Middle frontal gyrus (tissue), 1 donor: ENCODE measurements around the gene TMEM163.

Source experiments
- DNase-seq: peaks from one replicate; pipeline ENCODE4 v3.0.0-alpha.2; 2015; ENCODE audit warnings: low spot score; ENCODE audit errors: extremely low spot score

Gene TMEM163

DNA sequence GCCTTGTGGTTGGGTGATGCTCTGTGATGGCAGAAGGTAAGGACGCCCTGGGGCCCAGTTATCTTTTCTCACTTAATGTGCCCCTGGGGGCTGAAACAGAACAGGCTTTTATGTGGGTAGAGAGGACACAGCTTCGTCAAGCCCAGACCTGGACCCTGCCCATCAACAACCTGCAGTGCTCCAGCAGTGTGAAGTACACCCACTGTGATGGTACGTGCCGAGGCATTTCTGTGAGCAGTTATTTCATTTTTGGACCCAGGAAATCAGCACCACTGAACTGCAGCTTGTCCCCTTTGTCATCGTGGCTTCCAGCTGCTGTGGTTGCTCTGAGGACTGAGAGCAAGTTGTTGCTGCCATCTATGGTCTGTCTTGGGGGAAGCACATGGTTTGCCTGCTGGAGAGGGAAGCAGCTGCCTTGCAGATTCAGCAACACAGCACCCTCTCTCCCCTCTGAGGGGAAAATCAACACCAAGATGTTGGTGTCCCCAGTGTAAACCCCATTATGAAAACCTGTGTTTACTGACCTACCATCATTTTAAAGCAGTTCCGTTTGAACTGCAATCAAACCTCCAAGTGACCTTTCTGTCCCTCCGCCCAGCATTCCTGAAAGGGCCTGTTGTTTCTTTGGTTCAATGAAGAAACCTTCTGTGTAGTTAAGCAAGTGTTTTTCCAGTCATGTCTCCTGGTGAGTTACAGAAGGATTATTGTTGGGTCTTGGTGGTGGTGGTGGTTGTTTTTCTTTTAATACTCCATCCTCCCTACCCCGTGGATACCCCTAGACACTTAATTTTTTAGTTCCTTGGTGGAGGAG is 306.8 kb downstream of the TMEM163 start:
- DNase-seq: peak; percentile 81

- no peak for DNase-seq
Observed at GRCh38 chr2:134411279-134411827, 307.4 kb downstream of the TMEM163 start.

- DNase-seq: no peak
Observed at GRCh38 chr2:134410831-134411231, 308.0 kb downstream of the TMEM163 start.

GRCh38 chr2:134410006-134410405 is 308.8 kb downstream of the TMEM163 start:
- DNase-seq: no peak

GRCh38 chr2:134408791-134409190 is 310.0 kb downstream of the TMEM163 start:
- no peak for DNase-seq

DNA sequence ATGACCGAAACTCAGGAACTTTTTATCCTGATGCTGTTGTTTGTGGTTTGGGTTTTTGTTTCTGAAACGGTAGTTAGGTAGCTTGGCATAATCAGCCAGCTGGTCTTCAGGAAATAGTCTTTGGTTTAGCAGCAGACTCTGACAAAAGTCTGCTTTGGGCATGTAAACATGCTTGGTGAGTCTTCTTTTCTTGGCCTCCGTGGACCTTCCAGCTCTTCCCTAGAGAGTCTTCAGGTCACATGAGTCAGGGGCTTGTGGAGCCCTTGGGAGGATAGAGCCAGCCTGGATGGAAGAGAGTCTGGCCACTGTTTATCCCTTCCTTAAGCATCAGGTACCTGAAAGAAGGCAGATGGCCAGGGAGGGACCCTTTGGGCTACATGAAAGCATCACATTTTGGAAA is 310.4 kb downstream of the TMEM163 start:
- no peak for DNase-seq

DNA sequence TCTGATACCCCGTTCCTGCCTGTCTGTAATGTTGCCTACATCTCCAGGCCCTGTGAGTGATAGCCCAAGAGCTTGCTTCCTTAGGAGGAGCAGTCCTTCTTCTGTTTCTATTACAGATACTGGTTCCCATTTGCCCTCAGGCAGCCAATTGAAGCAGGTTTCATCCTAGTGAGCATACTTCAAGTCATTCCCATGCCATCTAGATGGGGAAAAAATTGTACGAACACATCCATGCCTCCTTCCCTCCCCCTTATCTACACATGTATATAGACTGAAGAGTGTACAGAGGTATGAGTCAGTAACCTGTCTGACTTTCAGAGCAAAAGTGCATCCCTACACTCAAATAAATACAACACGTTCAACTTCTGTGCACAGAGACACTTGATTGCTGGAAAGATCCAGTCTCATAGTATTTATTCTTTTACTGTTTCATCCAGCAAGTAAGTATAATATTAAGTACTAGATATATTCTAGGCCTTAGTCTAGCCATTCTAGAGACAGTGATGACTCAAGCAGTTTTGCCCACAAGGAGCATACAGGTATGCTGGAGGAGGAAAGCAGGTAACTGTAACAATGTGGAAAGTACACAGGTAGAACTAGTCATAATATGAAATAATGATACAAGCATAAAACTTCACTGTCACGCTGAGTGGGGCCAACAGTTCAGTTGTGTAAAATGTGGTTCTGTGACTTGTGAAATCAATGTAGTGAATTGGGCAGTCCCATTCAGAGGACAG is 311.5 kb downstream of the TMEM163 start:
- DNase-seq: no peak

DNA sequence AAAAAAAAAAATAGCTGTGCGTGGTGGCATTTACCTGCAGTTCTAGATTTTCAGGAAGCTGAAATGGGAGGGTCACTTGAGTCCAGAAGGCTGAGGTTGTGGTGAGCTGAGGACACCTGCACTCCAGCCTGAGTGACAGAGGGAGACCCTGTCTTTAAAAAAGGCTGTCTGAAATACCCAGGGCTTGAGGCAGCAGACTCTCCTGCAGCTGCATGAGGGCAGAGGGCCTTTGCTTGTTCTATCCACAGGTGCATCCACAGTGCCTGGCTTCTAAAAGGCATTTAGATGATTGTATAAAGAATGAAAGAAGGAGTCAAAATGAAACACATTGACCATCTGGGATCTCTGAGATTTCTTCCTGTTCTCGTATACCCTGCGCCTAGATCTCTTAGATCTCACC is 312.1 kb downstream of the TMEM163 start:
- no peak for DNase-seq

GRCh38 chr2:134406311-134406710 is 312.5 kb downstream of the TMEM163 start:
- DNase-seq: no peak
